DND-41 (cell line): ENCODE measurements around the gene FMO4.
"Not testable (repeated sequence)": the region's sequence is repeated elsewhere in the genome, so short reads cannot be mapped to it uniquely, and the experiment has no call there.

ENCODE experiments used
- ATAC-seq: fragments of 200-7000 bp; cut with Tn5 transposase; 3 replicates; pipeline ENCODE4 v1.9.1; 2021; ENCODE audit warnings: low read depth; ENCODE audit not compliant: insufficient read depth
- DNase-seq: peaks from one replicate; pipeline ENCODE4 v3.0.0-alpha.2; 2020
- H2AFZ ChIP-seq: 2 replicates; pipeline ENCODE4 v1.6.0; 2012; ENCODE audit warnings: low read depth, low read length
- H3K27ac ChIP-seq: 2 replicates; pipeline ENCODE4 v1.5.1; 2012; ENCODE audit warnings: low read length, inconsistent platforms
- H3K27me3 ChIP-seq: fragments of 200-600 bp; sonication (generic); 2 replicates; pipeline ENCODE4 v1.6.0; 2012; ENCODE audit warnings: low read length, mild to moderate bottlenecking, inconsistent platforms; ENCODE audit not compliant: insufficient read depth, poor library complexity
- H3K36me3 ChIP-seq: 2 replicates; pipeline ENCODE4 v1.5.1; 2012; ENCODE audit warnings: low read length, inconsistent platforms; ENCODE audit not compliant: insufficient read depth
- H3K4me1 ChIP-seq: 2 replicates; pipeline ENCODE4 v1.5.1; 2012; ENCODE audit warnings: mild to moderate bottlenecking, low read length; ENCODE audit not compliant: insufficient read depth
- H3K4me2 ChIP-seq: 2 replicates; pipeline ENCODE4 v1.6.0; 2012; ENCODE audit warnings: mild to moderate bottlenecking, moderate library complexity, low read length, inconsistent platforms; ENCODE audit not compliant: insufficient read depth
- H3K4me3 ChIP-seq, 2 experiments: fragments of 200-600 bp in 1 of 2; shearing (Covaris generic) in 1 of 2; 2 replicates each; pipeline ENCODE4 v1.5.1; 2012 to 2016; ENCODE audit warnings: inconsistent platforms in 2 of 2, low read length in 2 of 2, mild to moderate bottlenecking in 2 of 2, low read depth in 1 of 2, moderate library complexity in 1 of 2
- H3K79me2 ChIP-seq: 2 replicates; pipeline ENCODE4 v1.6.0; 2012; ENCODE audit warnings: low read length, inconsistent platforms; ENCODE audit not compliant: insufficient read depth
- H3K9ac ChIP-seq: 2 replicates; pipeline ENCODE4 v1.6.0; 2012; ENCODE audit warnings: low read depth, mild to moderate bottlenecking, inconsistent platforms, low read length, moderate library complexity
- H3K9me3 ChIP-seq: 2 replicates; pipeline ENCODE4 v1.5.1; 2012; ENCODE audit warnings: low read length, moderate library complexity, mild to moderate bottlenecking, inconsistent platforms; ENCODE audit not compliant: insufficient read depth, severe bottlenecking
- H4K20me1 ChIP-seq: 2 replicates; pipeline ENCODE4 v1.6.0; 2012; ENCODE audit warnings: low read length; ENCODE audit not compliant: insufficient read depth
- CTCF ChIP-seq: IDR thresholded peaks from 2 replicates; pipeline ENCODE4 v1.5.1; 2012; ENCODE audit warnings: borderline replicate concordance, low read length, moderate library complexity, mild to moderate bottlenecking; ENCODE audit not compliant: poor library complexity, severe bottlenecking; ENCODE audit errors: extremely low read depth
- EZH2 ChIP-seq: IDR thresholded peaks from 3 replicates; pipeline ENCODE4 v1.6.1; 2012; ENCODE audit warnings: borderline replicate concordance, low read depth, mild to moderate bottlenecking, moderate library complexity, low read length, inconsistent platforms; ENCODE audit not compliant: severe bottlenecking

FMO4 gene

GRCh38 chr1:171384496-171384895 lies 70.5 kb downstream of the FMO4 start:
- H3K9ac ChIP-seq, result no peak overlapping the region
- H3K4me2 ChIP-seq, result no peak overlapping the region
- no peak overlapping the region for H3K4me3 ChIP-seq
- ATAC-seq (no peak), DNase-seq (no peak)
- H3K79me2 ChIP-seq, result no peaks in the 10 kb centered on the region
- no peak overlapping the region for H2AFZ ChIP-seq
- H3K36me3 ChIP-seq, result no peaks in the 10 kb centered on the region
- H4K20me1 ChIP-seq, result no peaks in the 10 kb centered on the region
- H3K27ac ChIP-seq, result no peak overlapping the region
- TF ChIP-seq EZH2, result no peak
- no peak for TF ChIP-seq CTCF
- H3K9me3 ChIP-seq, result no peaks in the 10 kb centered on the region
- no peaks in the 10 kb centered on the region for H3K27me3 ChIP-seq
- H3K4me1 ChIP-seq, result no peaks in the 10 kb centered on the region

- no peak overlapping the region for H2AFZ ChIP-seq
- H3K79me2 ChIP-seq, result no peaks in the 10 kb centered on the region
- ATAC-seq (no peak), DNase-seq (no peak)
- no peaks in the 10 kb centered on the region for H3K27me3 ChIP-seq
- no peaks in the 10 kb centered on the region for H4K20me1 ChIP-seq
- H3K27ac ChIP-seq, result no peak overlapping the region
- H3K9me3 ChIP-seq, result no peaks in the 10 kb centered on the region
- H3K4me2 ChIP-seq, result no peak overlapping the region
- H3K36me3 ChIP-seq, result no peaks in the 10 kb centered on the region
- no peaks in the 10 kb centered on the region for H3K4me1 ChIP-seq
- TF ChIP-seq EZH2, result no peak
- no peak for TF ChIP-seq CTCF
- no peak overlapping the region for H3K4me3 ChIP-seq
- no peak overlapping the region for H3K9ac ChIP-seq
Measured at GRCh38 chr1:171389171-171389570, 75.2 kb downstream of the FMO4 start.

GRCh38 chr1:171390740-171391139 lies 76.8 kb downstream of the FMO4 start:
- not testable (repeated sequence) for ATAC-seq, H3K36me3 ChIP-seq, H3K27me3 ChIP-seq, H3K4me2 ChIP-seq, DNase-seq, H3K9me3 ChIP-seq, H3K4me1 ChIP-seq, H2AFZ ChIP-seq, H4K20me1 ChIP-seq, H3K27ac ChIP-seq, H3K79me2 ChIP-seq, H3K4me3 ChIP-seq, H3K9ac ChIP-seq
